Choroid plexus epithelial cell (primary cell): ENCODE data around the gene PPFIA1.
A peak's percentile ranks its signal among the peaks of the same experiment; 100 is the strongest.

Experiments used
- DNase-seq: peaks from one replicate; pipeline ENCODE4 v3.0.0-alpha.2; 2010; ENCODE audit warnings: low read depth
- H3K4me3 ChIP-seq: 2 replicates; pipeline ENCODE4 v1.5.1; 2011; ENCODE audit warnings: low read depth, mild to moderate bottlenecking, control low read depth, low read length, moderate library complexity
- CTCF ChIP-seq: conservative IDR thresholded peaks from 2 replicates; pipeline ENCODE4 v1.5.1; 2011; ENCODE audit warnings: low read depth, mild to moderate bottlenecking, control low read depth, inconsistent platforms, low read length, moderate library complexity

PPFIA1 gene

GRCh38 chr11:70322666-70323065 is 52.2 kb downstream of the PPFIA1 start:
- H3K4me3 ChIP-seq, result no peak overlapping the region
- peak; percentile 62 for DNase-seq
- TF ChIP-seq CTCF, result no peak

GRCh38 chr11:70323806-70324205 is 53.3 kb downstream of the PPFIA1 start:
- no peak for TF ChIP-seq CTCF
- H3K4me3 ChIP-seq, result no peak overlapping the region
- DNase-seq, result peak; percentile 53

GRCh38 chr11:70324376-70325115 is 54.1 kb downstream of the PPFIA1 start:
- DNase-seq, result peak; percentile 81
- no peak overlapping the region for H3K4me3 ChIP-seq
- no peak for TF ChIP-seq CTCF

- no peak overlapping the region for H3K4me3 ChIP-seq
- no peak for TF ChIP-seq CTCF
- DNase-seq, result no peak
Measured at GRCh38 chr11:70325824-70326223, 55.3 kb downstream of the PPFIA1 start.

- H3K4me3 ChIP-seq, result no peak overlapping the region
- peak; percentile 93 for DNase-seq
- TF ChIP-seq CTCF, result no peak
Measured at GRCh38 chr11:70326365-70326811, 55.9 kb downstream of the PPFIA1 start.

- DNase-seq, result no peak
- no peak overlapping the region for H3K4me3 ChIP-seq
- no peak for TF ChIP-seq CTCF
Measured at GRCh38 chr11:70326833-70327232, 56.3 kb downstream of the PPFIA1 start.

GRCh38 chr11:70327717-70328116 is 57.2 kb downstream of the PPFIA1 start:
- TF ChIP-seq CTCF, result no peak
- H3K4me3 ChIP-seq, result no peak overlapping the region
- DNase-seq, result no peak
